Measurements from ENCODE around the gene DNAJA3.

DNA sequence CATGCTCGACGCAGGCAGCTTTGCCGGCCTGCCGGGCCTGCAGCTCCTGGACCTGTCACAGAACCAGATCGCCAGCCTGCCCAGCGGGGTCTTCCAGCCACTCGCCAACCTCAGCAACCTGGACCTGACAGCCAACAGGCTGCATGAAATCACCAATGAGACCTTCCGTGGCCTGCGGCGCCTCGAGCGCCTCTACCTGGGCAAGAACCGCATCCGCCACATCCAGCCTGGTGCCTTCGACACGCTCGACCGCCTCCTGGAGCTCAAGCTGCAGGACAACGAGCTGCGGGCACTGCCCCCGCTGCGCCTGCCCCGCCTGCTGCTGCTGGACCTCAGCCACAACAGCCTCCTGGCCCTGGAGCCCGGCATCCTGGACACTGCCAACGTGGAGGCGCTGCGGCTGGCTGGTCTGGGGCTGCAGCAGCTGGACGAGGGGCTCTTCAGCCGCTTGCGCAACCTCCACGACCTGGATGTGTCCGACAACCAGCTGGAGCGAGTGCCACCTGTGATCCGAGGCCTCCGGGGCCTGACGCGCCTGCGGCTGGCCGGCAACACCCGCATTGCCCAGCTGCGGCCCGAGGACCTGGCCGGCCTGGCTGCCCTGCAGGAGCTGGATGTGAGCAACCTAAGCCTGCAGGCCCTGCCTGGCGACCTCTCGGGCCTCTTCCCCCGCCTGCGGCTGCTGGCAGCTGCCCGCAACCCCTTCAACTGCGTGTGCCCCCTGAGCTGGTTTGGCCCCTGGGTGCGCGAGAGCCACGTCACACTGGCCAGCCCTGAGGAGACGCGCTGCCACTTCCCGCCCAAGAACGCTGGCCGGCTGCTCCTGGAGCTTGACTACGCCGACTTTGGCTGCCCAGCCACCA, 44.4 kb upstream of the DNAJA3 start:
- no peak for TF ChIP-seq POLR2A (IDR thresholded peaks at IDR 0.05; ENCODE audit: low read length)
- TF ChIP-seq GATA1 (IDR thresholded peaks at IDR 0.05; ENCODE audit: low read depth, low read length): no peak

All from erythroblast (primary cell).